HepG2 (cell line): ENCODE results near the gene SLIT1. TPM values are rescaled to one million over a fixed set of nuclear protein-coding genes. Genes with fewer than 3 reads are reported as not detected.

Source experiments
- ATAC-seq: fragments of 200-7000 bp; cut with Tn5 transposase; 3 replicates; pipeline ENCODE4 v1.9.1; 2020; ENCODE audit warnings: mild to moderate bottlenecking, moderate library complexity
- BruUV-seq: library from RNA; stranded (reverse); fragments of 400-500 nt; replicated peaks from 2 replicates; lab custom pipeline; 2021; lab: Mats Ljungman, UMichigan
- CTCF ChIA-PET: fragments of 300-600 bp; formaldehyde crosslinking; extraction: SDS; loops from one replicate; lab custom pipeline; 2021; ENCODE audit warnings: low total read pairs, inconsistent platforms, low intra/inter-chr PET ratio; lab: Yijun Ruan, JAX
- POLR2A ChIA-PET: fragments of 350-600 bp; sonication (Branson Sonifier 250); formaldehyde crosslinking; loops from one replicate; lab custom pipeline; 2020; ENCODE audit warnings: antibody characterized with exemption, inconsistent platforms; lab: Yijun Ruan, JAX
- DNase-seq: peaks from one replicate; pipeline ENCODE4 v3.0.0-alpha.2; 2015; ENCODE audit warnings: low spot score
- FAIRE-seq: peaks from 3 replicates; lab custom pipeline; 2011; peaks lifted over from hg19 to GRCh38; lab: Jason Lieb, UNC
- H2AFZ ChIP-seq: one replicate; pipeline ENCODE4 v1.6.1; 2011; ENCODE audit warnings: low read length, inconsistent platforms
- H3K27ac ChIP-seq: fragments of 300-600 bp; 3 replicates; pipeline ENCODE4 v1.8.0; 2011; ENCODE audit warnings: mixed run types, mild to moderate bottlenecking, mixed read lengths, low read length, inconsistent platforms; ENCODE audit not compliant: insufficient read depth; ENCODE audit errors: extremely low read length
- H3K27me3 ChIP-seq, 2 experiments: fragments of 200-600 bp in 1 of 2; 2 replicates in 1 of 2; 3 replicates in 1 of 2; pipeline versions ENCODE4 v1.6.0 to v1.8.0; 2011; ENCODE audit warnings: low read length in 2 of 2, mild to moderate bottlenecking in 2 of 2, moderate library complexity in 2 of 2, inconsistent platforms in 1 of 2; ENCODE audit not compliant: insufficient read depth in 2 of 2, control insufficient read depth in 1 of 2
- H3K36me3 ChIP-seq, 2 experiments: fragments of 200-600 bp in 1 of 2; replicated peaks in 1 of 2; 2 replicates in 1 of 2; 3 replicates in 1 of 2; pipeline versions ENCODE4 v1.5.1 to v1.8.0; 2011; ENCODE audit warnings: low read length in 2 of 2, inconsistent platforms in 1 of 2; ENCODE audit not compliant: insufficient read depth in 2 of 2, control insufficient read depth in 1 of 2
- H3K4me1 ChIP-seq: 2 replicates; pipeline ENCODE4 v1.5.1; 2012; ENCODE audit warnings: low read length, inconsistent platforms; ENCODE audit not compliant: insufficient read depth
- H3K4me2 ChIP-seq: 2 replicates; pipeline ENCODE4 v1.6.0; 2011; ENCODE audit warnings: low read depth, low read length, inconsistent platforms
- H3K4me3 ChIP-seq, 3 experiments: fragments of 200-600 bp in 1 of 3; sonication (generic), shearing (Covaris generic) in 1 of 3; replicated peaks in 1 of 3; 2 replicates each; pipeline ENCODE4 v1.5.1; 2011 to 2016; ENCODE audit warnings: low read length in 3 of 3, inconsistent platforms in 2 of 3, low read depth in 2 of 3, mild to moderate bottlenecking in 2 of 3, control low read depth in 1 of 3, mixed read lengths in 1 of 3; ENCODE audit not compliant: insufficient read depth in 1 of 3
- H3K79me2 ChIP-seq: one replicate; pipeline ENCODE4 v1.6.1; 2011; ENCODE audit warnings: low read length, inconsistent platforms; ENCODE audit not compliant: insufficient read depth
- H3K9ac ChIP-seq: 2 replicates; pipeline ENCODE4 v1.6.0; 2011; ENCODE audit warnings: mild to moderate bottlenecking, low read depth, low read length, inconsistent platforms; ENCODE audit not compliant: insufficient read depth
- H3K9me3 ChIP-seq: 2 replicates; pipeline ENCODE4 v1.5.1; 2012; ENCODE audit warnings: mild to moderate bottlenecking, low read length
- H4K20me1 ChIP-seq: 2 replicates; pipeline ENCODE4 v1.6.0; 2011; ENCODE audit warnings: inconsistent platforms, mild to moderate bottlenecking, low read length, moderate library complexity; ENCODE audit not compliant: insufficient read depth
- AHR ChIP-seq: IDR thresholded peaks from 2 replicates; pipeline ENCODE4 v1.6.1; 2018; ENCODE audit warnings: missing genetic modification reagents, missing compliant biosample characterization
- ETV6 ChIP-seq: sonication (generic); formaldehyde crosslinking; conservative IDR thresholded peaks from 2 replicates; pipeline ENCODE4 v1.4.0; 2020; ENCODE audit warnings: missing genetic modification reagents
- GFI1 ChIP-seq: sonication (generic); formaldehyde crosslinking; IDR thresholded peaks from 2 replicates; pipeline ENCODE4 v1.5.0; 2020; ENCODE audit warnings: missing genetic modification reagents, mild to moderate bottlenecking, borderline replicate concordance
- KLF6 ChIP-seq: IDR thresholded peaks from 2 replicates; pipeline ENCODE4 v1.8.0; 2016; ENCODE audit warnings: missing biosample characterization, missing genetic modification reagents
- MIER3 ChIP-seq: IDR thresholded peaks from 2 replicates; pipeline ENCODE4 v1.6.1; 2016; ENCODE audit warnings: missing compliant biosample characterization, borderline replicate concordance
- MYNN ChIP-seq: sonication (generic); formaldehyde crosslinking; IDR thresholded peaks from 2 replicates; pipeline ENCODE4 v1.4.0; 2020; ENCODE audit warnings: mild to moderate bottlenecking, low read depth, missing genetic modification reagents
- PCBP2 ChIP-seq: fragments of 200-400 bp; formaldehyde crosslinking; optimal IDR thresholded peaks from 2 replicates; pipeline ENCODE3; 2018; ENCODE audit warnings: low read length, low read depth; ENCODE audit not compliant: poor library complexity, severe bottlenecking
- PITX1 ChIP-seq: sonication (generic); formaldehyde crosslinking; IDR thresholded peaks from 2 replicates; pipeline ENCODE4 v1.5.1; 2020; ENCODE audit warnings: mild to moderate bottlenecking, missing genetic modification reagents
- POGK ChIP-seq: sonication (generic); formaldehyde crosslinking; conservative IDR thresholded peaks from 2 replicates; pipeline ENCODE4 v1.8.0; 2022; ENCODE audit warnings: mild to moderate bottlenecking, moderate library complexity, missing genetic modification reagents
- SALL1 ChIP-seq: sonication (generic); formaldehyde crosslinking; IDR thresholded peaks from 2 replicates; pipeline ENCODE4 v1.8.0; 2022; ENCODE audit warnings: mild to moderate bottlenecking, missing genetic modification reagents
- TAF1 ChIP-seq: sonication (generic); formaldehyde crosslinking; IDR thresholded peaks from 2 replicates; pipeline ENCODE4 v1.4.0; 2020; ENCODE audit warnings: missing genetic modification reagents
- TEAD2 ChIP-seq: sonication (generic); formaldehyde crosslinking; IDR thresholded peaks from 2 replicates; pipeline ENCODE4 v1.9.0; 2021; ENCODE audit warnings: missing genetic modification reagents
- ZBTB34 ChIP-seq: sonication (generic); formaldehyde crosslinking; IDR thresholded peaks from 2 replicates; pipeline ENCODE4 v1.8.0; 2022; ENCODE audit warnings: mild to moderate bottlenecking, missing genetic modification reagents
- ZNF230 ChIP-seq: sonication (generic); formaldehyde crosslinking; IDR thresholded peaks from 2 replicates; pipeline ENCODE4 v1.4.0; 2020; ENCODE audit warnings: mild to moderate bottlenecking, missing genetic modification reagents
- ZNF251 ChIP-seq: sonication (generic); formaldehyde crosslinking; IDR thresholded peaks from 2 replicates; pipeline ENCODE4 v1.9.0; 2021; ENCODE audit warnings: mild to moderate bottlenecking, missing genetic modification reagents
- ZNF263 ChIP-seq: sonication (generic); formaldehyde crosslinking; IDR thresholded peaks from 2 replicates; pipeline ENCODE4 v1.4.0; 2020; ENCODE audit warnings: missing genetic modification reagents
- ZNF264 ChIP-seq: sonication (generic); formaldehyde crosslinking; IDR thresholded peaks from 2 replicates; pipeline ENCODE4 v1.4.0; 2020; ENCODE audit warnings: missing genetic modification reagents
- ZNF501 ChIP-seq: sonication (generic); formaldehyde crosslinking; IDR thresholded peaks from 2 replicates; pipeline ENCODE4 v1.5.1; 2020; ENCODE audit warnings: mild to moderate bottlenecking, moderate library complexity, missing genetic modification reagents
- ZNF546 ChIP-seq: sonication (generic); formaldehyde crosslinking; conservative IDR thresholded peaks from 2 replicates; pipeline ENCODE4 v1.8.1; 2023; ENCODE audit warnings: mild to moderate bottlenecking, missing genetic modification reagents
- ZSCAN9 ChIP-seq: IDR thresholded peaks from 2 replicates; pipeline ENCODE4 v1.6.1; 2016; ENCODE audit warnings: borderline replicate concordance
- WGBS: methylation state at CpG from one replicate; pipeline ENCODE4 v1.1.6; 2017; ENCODE audit warnings: low lambda C conversion rate; 5-methylcytosine and 5-hydroxymethylcytosine counted together
- in situ Hi-C: cut with HindIII; loops from 2 replicates; pipeline ENCODE4 v1.10.0; 2017; ENCODE audit warnings: low pct_unique_long_range_greater_than_20kb; ENCODE audit not compliant: extremely low pct_ligation_motif_present
- intact Hi-C: fragments of 100-400 bp; cut with micrococcal nuclease; formaldehyde crosslinking; loops from one replicate; pipeline ENCODE4 v1.10.0; 2022; ENCODE audit not compliant: unreplicated experiment
- polyA plus RNA-seq, 8 experiments: library from polyadenylated mRNA; depleted of rRNA in 3 of 8; stranded (reverse) in 7 of 8; unstranded in 1 of 8; fragments of >200 nt; fragmentation: Illumina TruSeq in 4 of 8; extraction: Trizol in 4 of 8; gene quantifications; 2 replicates each; pipeline versions ENCODE4 v1.2.1 to v1.2.3, GENCODE V29; 2011 to 2016; ENCODE audit warnings: low read depth in 4 of 8, missing spikeins in 1 of 8, mixed read lengths in 1 of 8; ENCODE audit not compliant: insufficient read depth in 1 of 8
- total RNA-seq, 5 experiments: library from RNA; depleted of rRNA; stranded (reverse); fragments of >200 nt; fragmentation: Illumina TruSeq; extraction: Trizol; gene quantifications; 2 replicates each; pipeline ENCODE4 v1.2.3, GENCODE V29; 2016; ENCODE audit warnings: low read depth in 1 of 5

The SLIT1 gene
- total and polyA plus RNA-seq, 2 of the 13 experiments (the other 11 are each of a cell fraction or from before 2014, with no cell fraction given), result 0.09 to 0.33 TPM

GRCh38 chr10:97134110-97134509 lies 51.6 kb downstream of the SLIT1 start (continued):
- TF ChIP-seq TEAD2 (no peak), AHR (CRISPR knock-in tag) (no peak), ZNF501 (CRISPR knock-in tag) (no peak), GFI1 (CRISPR knock-in tag) (no peak), ZNF263 (CRISPR knock-in tag) (no peak), MYNN (CRISPR knock-in tag) (no peak)
- TF ChIP-seq, all 625 proteins: peak for 0

- BruUV-seq, result no TSS peak
- H3K27me3 ChIP-seq, result peaks cover 4 to 69% of the 10 kb centered on the region in 2 experiments
- no peak overlapping the region for H3K4me3 ChIP-seq
- no peak overlapping the region for H3K27ac ChIP-seq
- intact Hi-C loops, result loop anchor here (2.0 to 10.0 kb wide), 2 partner anchors 31 to 53 kb away; partner anchors contain the start of gene SLIT1
- H3K79me2 ChIP-seq, result no peaks in the 10 kb centered on the region
- no peak overlapping the region for H2AFZ ChIP-seq
- in situ Hi-C loops, result no loop called here
- FAIRE-seq (no peak), ATAC-seq (no peak), DNase-seq (no peak)
- H3K9me3 ChIP-seq, result no peaks in the 10 kb centered on the region
- TF ChIP-seq ZNF230 (no peak), ZNF263 (CRISPR knock-in tag) (no peak), SALL1 (no peak), PITX1 (CRISPR knock-in tag) (no peak), ETV6 (CRISPR knock-in tag) (no peak), ZNF264 (no peak), TAF1 (CRISPR knock-in tag) (no peak), POGK (no peak), ZNF546 (CRISPR knock-in tag) (no peak), PCBP2 (no peak), ZNF251 (CRISPR knock-in tag) (no peak), ZBTB34 (CRISPR knock-in tag) (no peak), ZSCAN9 (CRISPR knock-in tag) (no peak), KLF6 (CRISPR knock-in tag) (no peak), MIER3 (CRISPR knock-in tag) (no peak)
- H3K4me1 ChIP-seq, result peaks cover 35% of the 10 kb centered on the region
- ChIA-PET CTCF (no interaction called here), POLR2A (interaction anchor here (1.2 kb wide), 1 partner anchor 25 kb away, joined by 4 read pairs; no protein-coding TSS in a partner anchor)
- 3% methylated on average over 2 of the region's 2 CpGs for WGBS
- no peaks in the 10 kb centered on the region for H3K36me3 ChIP-seq
- no peak overlapping the region for H3K9ac ChIP-seq
- H4K20me1 ChIP-seq, result no peaks in the 10 kb centered on the region
- H3K4me2 ChIP-seq, result no peak overlapping the region
Measured at GRCh38 chr10:97132273-97132672, 53.5 kb downstream of the SLIT1 start.
